ENCODE results near the gene CLIP2.

The CLIP2 gene

DNA sequence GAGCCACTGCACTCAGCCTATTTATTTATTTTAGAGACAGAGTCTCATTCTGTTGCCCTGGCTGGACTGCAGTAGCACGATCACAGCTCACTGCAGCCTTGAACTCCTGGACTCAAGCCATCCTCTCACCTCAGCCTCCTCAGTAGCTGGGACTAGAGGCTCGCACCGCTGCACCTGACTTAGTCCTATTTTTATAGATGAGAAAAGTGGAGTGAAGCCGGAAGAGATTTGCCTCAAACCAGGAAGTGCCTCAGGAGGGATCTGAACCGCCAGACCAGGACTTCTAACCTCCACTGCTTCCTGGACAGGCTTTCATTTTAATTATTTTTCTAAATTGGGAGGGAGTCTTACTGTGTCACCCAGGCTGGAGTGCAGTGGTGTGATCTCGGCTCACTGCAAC lies 17.5 kb upstream of the CLIP2 start:
- no peak for TF ChIP-seq CTCF (IDR thresholded peaks at IDR 0.05; ENCODE audit: extremely low read depth, insufficient read depth, missing control alignments)
- no peak for DNase-seq (ENCODE audit: low spot score)

DNA sequence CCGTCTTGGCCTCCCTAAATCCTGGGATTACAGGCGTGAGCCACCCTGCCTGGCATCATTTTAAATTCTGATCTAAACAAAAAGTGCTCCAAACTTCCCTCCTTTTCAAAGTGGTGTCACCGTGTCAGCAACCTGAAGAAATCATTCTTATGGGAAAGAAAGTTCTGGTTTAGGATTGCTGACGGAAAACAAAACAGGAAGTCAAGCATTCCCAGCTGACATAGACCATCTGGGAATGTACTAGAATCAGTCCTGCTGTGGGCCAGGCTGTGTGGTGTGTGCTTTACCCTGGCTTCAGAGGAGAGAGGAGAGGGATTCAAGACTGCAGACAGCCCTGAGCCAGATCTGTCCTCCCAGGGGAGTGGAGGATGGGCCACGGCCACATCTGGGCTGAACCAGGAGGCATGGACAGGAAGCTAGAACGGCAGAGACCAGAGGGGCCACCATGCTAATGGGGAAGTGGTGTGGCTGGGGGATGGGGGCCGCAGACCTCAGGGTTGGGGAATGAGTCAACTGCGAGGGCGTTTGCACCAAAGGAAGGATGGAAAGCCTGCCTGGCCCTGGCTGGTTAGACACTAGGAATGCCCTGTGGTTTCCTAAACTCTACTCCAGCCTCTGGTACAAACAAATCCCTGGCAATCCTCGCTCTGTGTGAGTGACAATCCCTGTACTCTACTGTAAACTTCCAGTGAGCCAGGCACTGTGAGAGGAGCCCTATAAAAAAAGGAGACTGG lies 16.7 kb upstream of the CLIP2 start:
- no peak for TF ChIP-seq CTCF (IDR thresholded peaks at IDR 0.05; ENCODE audit: extremely low read depth, insufficient read depth, missing control alignments)
- in situ Hi-C loops (cut with MboI; ENCODE audit: low pct_unique_long_range_greater_than_20kb, low sequenced_read_pairs, unreplicated experiment), result no loop called here
- peak; percentile 85 for DNase-seq (ENCODE audit: low spot score)

More for the DNA sequence above, 17.5 kb upstream of the CLIP2 start:
- in situ Hi-C loops (cut with MboI; ENCODE audit: low pct_unique_long_range_greater_than_20kb, low sequenced_read_pairs, unreplicated experiment), result no loop called here

- in situ Hi-C loops (cut with MboI; ENCODE audit: low pct_unique_long_range_greater_than_20kb, low sequenced_read_pairs, unreplicated experiment), result no loop called here
- TF ChIP-seq CTCF (IDR thresholded peaks at IDR 0.05; ENCODE audit: extremely low read depth, insufficient read depth, missing control alignments), result peak; percentile 73
- DNase-seq (ENCODE audit: low spot score), result no peak
Measured at GRCh38 chr7:74275401-74275881, 13.8 kb upstream of the CLIP2 start.

- in situ Hi-C loops (cut with MboI; ENCODE audit: low pct_unique_long_range_greater_than_20kb, low sequenced_read_pairs, unreplicated experiment), result no loop called here
- no peak for TF ChIP-seq CTCF (IDR thresholded peaks at IDR 0.05; ENCODE audit: extremely low read depth, insufficient read depth, missing control alignments)
- no peak for DNase-seq (ENCODE audit: low spot score)
Measured at GRCh38 chr7:74277636-74278035, 11.6 kb upstream of the CLIP2 start.

DNA sequence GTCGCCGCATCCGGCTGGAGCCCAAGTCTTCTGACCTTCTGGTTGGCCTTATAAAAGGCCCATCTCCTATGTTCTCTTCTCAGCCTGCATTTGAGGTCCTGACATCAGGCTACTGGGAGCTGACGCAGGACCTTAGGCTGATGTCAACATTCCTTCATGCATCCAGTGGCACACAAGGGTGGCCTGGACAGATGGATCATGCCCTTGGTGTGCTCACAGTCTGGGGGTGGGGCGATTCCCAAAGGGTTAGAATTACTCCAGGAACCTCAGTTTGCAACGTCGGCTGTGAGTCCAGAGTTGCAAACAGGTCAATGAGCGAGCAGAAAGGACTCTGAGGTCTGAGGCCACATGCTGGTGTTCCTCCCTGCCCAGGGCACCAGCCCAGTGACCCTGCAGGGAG lies 8.2 kb upstream of the CLIP2 start:
- in situ Hi-C loops (cut with MboI; ENCODE audit: low pct_unique_long_range_greater_than_20kb, low sequenced_read_pairs, unreplicated experiment), result no loop called here
- DNase-seq (ENCODE audit: low spot score), result no peak
- no peak for TF ChIP-seq CTCF (IDR thresholded peaks at IDR 0.05; ENCODE audit: extremely low read depth, insufficient read depth, missing control alignments)

DNA sequence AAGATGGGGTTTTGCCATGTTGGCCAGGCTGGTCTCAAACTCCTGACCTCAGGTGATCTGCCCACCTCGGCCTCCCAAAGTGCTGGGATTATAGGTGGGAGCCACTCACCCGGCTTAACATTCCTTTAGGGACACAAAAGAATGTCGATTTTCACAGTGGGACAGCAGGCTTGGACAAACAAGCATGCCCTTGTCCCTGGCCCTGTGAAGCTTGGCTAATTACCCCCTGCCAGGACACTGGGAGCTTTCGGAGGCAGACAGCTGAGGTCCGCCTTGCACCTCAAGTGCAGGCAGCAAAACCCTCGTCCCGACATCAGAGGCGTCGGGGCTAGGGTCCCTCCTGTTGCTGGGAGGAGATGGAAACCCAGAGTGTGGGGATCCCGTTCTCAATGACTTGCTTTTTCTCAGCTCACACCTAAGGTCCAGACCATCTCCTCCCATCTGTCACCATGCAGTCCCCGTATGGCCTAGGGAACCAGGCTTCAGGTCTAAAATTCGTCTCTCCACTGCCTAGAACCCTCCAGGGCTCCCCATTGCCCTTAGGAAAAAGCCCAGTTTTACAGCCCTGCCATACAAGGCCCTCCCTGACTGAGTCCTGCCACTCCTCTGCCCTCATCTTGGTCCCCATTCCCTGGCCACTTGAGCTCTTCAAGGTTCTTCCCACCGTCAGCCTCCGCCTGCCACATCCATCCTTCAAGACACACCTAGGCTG lies 6.3 kb upstream of the CLIP2 start:
- TF ChIP-seq CTCF (IDR thresholded peaks at IDR 0.05; ENCODE audit: extremely low read depth, insufficient read depth, missing control alignments), result no peak
- no peak for DNase-seq (ENCODE audit: low spot score)
- in situ Hi-C loops (cut with MboI; ENCODE audit: low pct_unique_long_range_greater_than_20kb, low sequenced_read_pairs, unreplicated experiment), result no loop called here

Data from GM13977 (cell line).